SK-N-SH treated with all-trans-retinoic acid at 6 μM for 48 hours (cell line): ENCODE measurements around the gene RFNG.

ENCODE experiments used
- ATAC-seq: fragments of 200-7000 bp; cut with Tn5 transposase; 3 replicates; pipeline ENCODE4 v1.9.1; 2020; ENCODE audit warnings: mild to moderate bottlenecking, moderate library complexity
- ARNTL ChIP-seq: fragments of 450-650 bp; formaldehyde crosslinking; IDR thresholded peaks from 2 replicates; pipeline ENCODE4 v1.5.0; 2020; ENCODE audit warnings: low read depth, mild to moderate bottlenecking, moderate library complexity, borderline replicate concordance
- CSDC2 ChIP-seq: fragments of 250-450 bp; sonication (Bioruptor Pico); IDR thresholded peaks from 2 replicates; pipeline ENCODE4 v1.5.0; 2020; ENCODE audit warnings: mild to moderate bottlenecking, moderate library complexity
- CSRNP3 ChIP-seq: fragments of 250-450 bp; sonication (Bioruptor Pico); IDR thresholded peaks from 2 replicates; pipeline ENCODE4 v1.5.1; 2021; ENCODE audit warnings: mild to moderate bottlenecking, moderate library complexity
- ESRRG ChIP-seq: fragments of 250-450 bp; sonication (Bioruptor Pico); IDR thresholded peaks from 2 replicates; pipeline ENCODE4 v1.6.1; 2021; ENCODE audit warnings: mild to moderate bottlenecking
- OSR1 ChIP-seq: fragments of 250-450 bp; sonication (Bioruptor Pico); IDR thresholded peaks from 2 replicates; pipeline ENCODE4 v1.8.0; 2022; ENCODE audit warnings: moderate library complexity, mild to moderate bottlenecking, inconsistent platforms
- POU6F1 ChIP-seq: fragments of 250-450 bp; sonication (Bioruptor Pico); IDR thresholded peaks from 2 replicates; pipeline ENCODE4 v1.8.0; 2021; ENCODE audit warnings: low read depth, mild to moderate bottlenecking, moderate library complexity, borderline replicate concordance
- PPARA ChIP-seq: fragments of 250-450 bp; sonication (Bioruptor Pico); IDR thresholded peaks from 2 replicates; pipeline ENCODE4 v1.5.0; 2020; ENCODE audit warnings: mild to moderate bottlenecking, borderline replicate concordance
- RARB ChIP-seq: fragments of 250-450 bp; sonication (Bioruptor Pico); IDR thresholded peaks from 2 replicates; pipeline ENCODE4 v1.8.0; 2021; ENCODE audit warnings: mild to moderate bottlenecking, moderate library complexity
- SNAI2 ChIP-seq: fragments of 250-450 bp; sonication (Bioruptor Pico); IDR thresholded peaks from 2 replicates; pipeline ENCODE4 v1.5.0; 2020; ENCODE audit warnings: mild to moderate bottlenecking, moderate library complexity
- TCF4 ChIP-seq: fragments of 250-450 bp; sonication (Bioruptor Pico); IDR thresholded peaks from 2 replicates; pipeline ENCODE4 v1.8.0; 2021; ENCODE audit warnings: mild to moderate bottlenecking, moderate library complexity, borderline replicate concordance
- TOX ChIP-seq: fragments of 250-450 bp; sonication (Bioruptor Pico); IDR thresholded peaks from 2 replicates; pipeline ENCODE4 v1.8.0; 2021; ENCODE audit warnings: mild to moderate bottlenecking, moderate library complexity, borderline replicate concordance
- ZFP3 ChIP-seq: fragments of 250-450 bp; sonication (Bioruptor Pico); IDR thresholded peaks from 2 replicates; pipeline ENCODE4 v1.5.0; 2020; ENCODE audit warnings: mild to moderate bottlenecking, moderate library complexity
- ZFP30 ChIP-seq: fragments of 450-650 bp; formaldehyde crosslinking; IDR thresholded peaks from 2 replicates; pipeline ENCODE4 v1.5.0; 2022; ENCODE audit warnings: mild to moderate bottlenecking, moderate library complexity
- ZNF565 ChIP-seq: fragments of 450-650 bp; formaldehyde crosslinking; conservative IDR thresholded peaks from 2 replicates; pipeline ENCODE4 v1.5.0; 2020; ENCODE audit warnings: low read depth, mild to moderate bottlenecking, moderate library complexity
- ZNF70 ChIP-seq: fragments of 450-650 bp; formaldehyde crosslinking; IDR thresholded peaks from 2 replicates; pipeline ENCODE4 v1.5.0; 2020; ENCODE audit warnings: mild to moderate bottlenecking, moderate library complexity
- TF ChIP-seq, protein P1 (sequence below): fragments of 250-450 bp; sonication (Bioruptor Pico); IDR thresholded peaks from 2 replicates; pipeline ENCODE4 v1.5.0; 2020; ENCODE audit warnings: mild to moderate bottlenecking, moderate library complexity
- TF ChIP-seq, protein P2 (sequence below): fragments of 250-450 bp; sonication (Bioruptor Pico); IDR thresholded peaks from 2 replicates; pipeline ENCODE4 v1.8.0; 2020; ENCODE audit warnings: mild to moderate bottlenecking, moderate library complexity, borderline replicate concordance

RFNG gene

GRCh38 chr17:82049106-82049505 lies 2.5 kb downstream of the RFNG start (continued):
- TF ChIP-seq, protein P1, sequence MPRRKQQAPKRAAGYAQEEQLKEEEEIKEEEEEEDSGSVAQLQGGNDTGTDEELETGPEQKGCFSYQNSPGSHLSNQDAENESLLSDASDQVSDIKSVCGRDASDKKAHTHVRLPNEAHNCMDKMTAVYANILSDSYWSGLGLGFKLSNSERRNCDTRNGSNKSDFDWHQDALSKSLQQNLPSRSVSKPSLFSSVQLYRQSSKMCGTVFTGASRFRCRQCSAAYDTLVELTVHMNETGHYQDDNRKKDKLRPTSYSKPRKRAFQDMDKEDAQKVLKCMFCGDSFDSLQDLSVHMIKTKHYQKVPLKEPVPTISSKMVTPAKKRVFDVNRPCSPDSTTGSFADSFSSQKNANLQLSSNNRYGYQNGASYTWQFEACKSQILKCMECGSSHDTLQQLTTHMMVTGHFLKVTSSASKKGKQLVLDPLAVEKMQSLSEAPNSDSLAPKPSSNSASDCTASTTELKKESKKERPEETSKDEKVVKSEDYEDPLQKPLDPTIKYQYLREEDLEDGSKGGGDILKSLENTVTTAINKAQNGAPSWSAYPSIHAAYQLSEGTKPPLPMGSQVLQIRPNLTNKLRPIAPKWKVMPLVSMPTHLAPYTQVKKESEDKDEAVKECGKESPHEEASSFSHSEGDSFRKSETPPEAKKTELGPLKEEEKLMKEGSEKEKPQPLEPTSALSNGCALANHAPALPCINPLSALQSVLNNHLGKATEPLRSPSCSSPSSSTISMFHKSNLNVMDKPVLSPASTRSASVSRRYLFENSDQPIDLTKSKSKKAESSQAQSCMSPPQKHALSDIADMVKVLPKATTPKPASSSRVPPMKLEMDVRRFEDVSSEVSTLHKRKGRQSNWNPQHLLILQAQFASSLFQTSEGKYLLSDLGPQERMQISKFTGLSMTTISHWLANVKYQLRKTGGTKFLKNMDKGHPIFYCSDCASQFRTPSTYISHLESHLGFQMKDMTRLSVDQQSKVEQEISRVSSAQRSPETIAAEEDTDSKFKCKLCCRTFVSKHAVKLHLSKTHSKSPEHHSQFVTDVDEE (CRISPR knock-in tag), result no peak
- TF ChIP-seq TCF4 (CRISPR knock-in tag) (no peak), CSDC2 (CRISPR knock-in tag) (no peak), ZNF565 (CRISPR knock-in tag) (no peak), ZFP30 (CRISPR knock-in tag) (no peak)

DNA sequence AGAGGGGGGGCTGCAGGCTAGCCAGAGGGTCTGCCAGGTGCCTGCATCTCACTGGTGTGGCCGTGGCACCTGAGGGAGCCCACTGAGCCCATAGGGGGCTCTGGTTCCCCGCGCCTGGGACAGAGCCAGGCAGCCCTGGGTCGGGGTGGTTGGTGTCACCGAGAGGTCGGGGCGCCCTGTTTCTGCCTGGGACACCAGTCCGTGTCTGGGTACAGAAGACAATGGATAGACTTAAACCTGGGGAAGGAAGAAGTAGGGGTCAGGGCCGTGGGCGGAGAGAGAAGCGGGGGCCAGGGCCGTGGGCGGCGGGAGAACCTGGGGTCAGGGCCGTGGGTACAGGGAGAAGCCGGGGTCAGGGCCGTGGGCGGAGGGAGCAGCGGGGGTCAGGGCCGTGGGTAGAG lies 3.0 kb downstream of the RFNG start:
- TF ChIP-seq ZFP30 (CRISPR knock-in tag) (no peak), CSRNP3 (CRISPR knock-in tag) (no peak), ZNF565 (CRISPR knock-in tag) (no peak), ARNTL (CRISPR knock-in tag) (no peak), PPARA (CRISPR knock-in tag) (no peak), TOX (CRISPR knock-in tag) (no peak), OSR1 (CRISPR knock-in tag) (no peak), POU6F1 (no peak), ZNF70 (no peak), TCF4 (CRISPR knock-in tag) (no peak)
- no peak for ATAC-seq

DNA sequence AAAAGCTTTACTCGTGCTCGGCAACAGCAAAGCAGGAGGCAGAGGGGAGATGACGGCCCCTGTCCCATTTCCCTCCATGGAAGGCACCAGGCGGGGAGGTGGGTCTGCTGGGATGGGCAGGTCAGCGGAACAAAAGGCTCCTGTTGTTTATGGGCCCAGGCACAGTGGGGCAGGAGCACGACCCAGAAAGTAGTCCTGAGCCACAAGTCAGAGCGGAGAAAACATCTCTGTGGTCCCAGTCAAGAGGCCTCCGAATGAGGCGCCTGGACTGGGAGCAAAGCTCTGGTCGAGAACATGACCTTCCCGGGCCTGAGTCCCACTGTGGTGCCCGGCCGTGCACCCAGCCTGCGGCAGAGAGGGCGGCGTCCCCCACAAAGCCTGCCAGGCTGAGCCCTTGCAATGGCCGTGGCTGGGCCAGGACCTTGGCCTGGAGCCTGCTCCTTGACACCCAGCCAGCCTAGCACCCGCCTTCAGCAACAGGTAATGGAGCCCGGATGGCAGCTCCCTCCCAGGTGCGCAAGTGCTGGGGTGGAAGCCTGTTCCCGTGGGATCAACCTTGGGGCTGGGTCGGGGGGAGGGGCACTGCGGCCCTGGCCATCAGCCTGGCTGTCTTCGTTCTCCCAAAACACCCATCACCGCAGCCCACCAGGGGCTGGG lies 3.6 kb downstream of the RFNG start:
- no peak for TF ChIP-seq POU6F1
- TF ChIP-seq ZNF70, result no peak
- TF ChIP-seq, protein P2, sequence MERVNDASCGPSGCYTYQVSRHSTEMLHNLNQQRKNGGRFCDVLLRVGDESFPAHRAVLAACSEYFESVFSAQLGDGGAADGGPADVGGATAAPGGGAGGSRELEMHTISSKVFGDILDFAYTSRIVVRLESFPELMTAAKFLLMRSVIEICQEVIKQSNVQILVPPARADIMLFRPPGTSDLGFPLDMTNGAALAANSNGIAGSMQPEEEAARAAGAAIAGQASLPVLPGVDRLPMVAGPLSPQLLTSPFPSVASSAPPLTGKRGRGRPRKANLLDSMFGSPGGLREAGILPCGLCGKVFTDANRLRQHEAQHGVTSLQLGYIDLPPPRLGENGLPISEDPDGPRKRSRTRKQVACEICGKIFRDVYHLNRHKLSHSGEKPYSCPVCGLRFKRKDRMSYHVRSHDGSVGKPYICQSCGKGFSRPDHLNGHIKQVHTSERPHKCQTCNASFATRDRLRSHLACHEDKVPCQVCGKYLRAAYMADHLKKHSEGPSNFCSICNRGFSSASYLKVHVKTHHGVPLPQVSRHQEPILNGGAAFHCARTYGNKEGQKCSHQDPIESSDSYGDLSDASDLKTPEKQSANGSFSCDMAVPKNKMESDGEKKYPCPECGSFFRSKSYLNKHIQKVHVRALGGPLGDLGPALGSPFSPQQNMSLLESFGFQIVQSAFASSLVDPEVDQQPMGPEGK (CRISPR knock-in tag), result no peak
- TF ChIP-seq ESRRG (CRISPR knock-in tag), result no peak
- no peak for TF ChIP-seq OSR1 (CRISPR knock-in tag)
- no peak for TF ChIP-seq RARB (CRISPR knock-in tag)
- TF ChIP-seq TOX (CRISPR knock-in tag), result no peak
- TF ChIP-seq ZFP3 (CRISPR knock-in tag), result no peak
- no peak for TF ChIP-seq PPARA (CRISPR knock-in tag)
- TF ChIP-seq SNAI2 (CRISPR knock-in tag), result no peak
- TF ChIP-seq, protein P1 (CRISPR knock-in tag), result no peak
- no peak for ATAC-seq
